MCF 10A (cell line): ENCODE measurements around the gene GMDS. TPM values are rescaled to one million over a fixed set of nuclear protein-coding genes. Genes with fewer than 3 reads are reported as not detected.
A peak's percentile ranks its signal among the peaks of the same experiment; 100 is the strongest.

Experiments used
- BruUV-seq: library from RNA; stranded (reverse); fragments of 400-500 nt; replicated peaks from 2 replicates; lab custom pipeline; 2021; lab: Mats Ljungman, UMichigan
- CTCF ChIA-PET: fragments of 300-600 bp; sonication (Branson Sonifier 250); formaldehyde crosslinking; extraction: SDS; loops from one replicate; lab custom pipeline; 2021; ENCODE audit warnings: antibody characterized with exemption, inconsistent platforms; lab: Yijun Ruan, JAX
- POLR2A ChIA-PET: fragments of 300-600, 350-650 bp; sonication (Branson Sonifier 250); formaldehyde crosslinking; extraction: SDS; loops from one replicate; lab custom pipeline; 2020; ENCODE audit warnings: antibody characterized with exemption, inconsistent platforms; lab: Yijun Ruan, JAX
- DNase-seq: peaks from one replicate; pipeline ENCODE4 v3.0.0-alpha.2; 2018; ENCODE audit not compliant: unreplicated experiment
- H3K27ac Mint-ChIP-seq: one replicate; pipeline ENCODE4 v1.8.0; 2022; ENCODE audit warnings: mild to moderate bottlenecking, low read depth, mixed read lengths; ENCODE audit not compliant: unreplicated experiment
- H3K27me3 Mint-ChIP-seq: one replicate; pipeline ENCODE4 v1.8.0; 2022; ENCODE audit warnings: mixed read lengths; ENCODE audit not compliant: insufficient read depth, unreplicated experiment
- H3K36me3 Mint-ChIP-seq: one replicate; pipeline ENCODE4 v1.8.0; 2022; ENCODE audit warnings: mild to moderate bottlenecking, moderate library complexity, mixed read lengths; ENCODE audit not compliant: insufficient read depth, unreplicated experiment
- H3K4me1 Mint-ChIP-seq: one replicate; pipeline ENCODE4 v1.8.0; 2022; ENCODE audit warnings: mixed read lengths; ENCODE audit not compliant: insufficient read depth, unreplicated experiment
- H3K4me3 Mint-ChIP-seq: one replicate; pipeline ENCODE4 v1.8.0; 2022; ENCODE audit warnings: mild to moderate bottlenecking, moderate library complexity, mixed read lengths; ENCODE audit not compliant: unreplicated experiment
- H3K9me3 Mint-ChIP-seq: one replicate; pipeline ENCODE4 v1.8.0; 2022; ENCODE audit warnings: mixed read lengths; ENCODE audit not compliant: unreplicated experiment
- intact Hi-C: fragments of 100-400 bp; cut with micrococcal nuclease; formaldehyde crosslinking; loops from 2 replicates; pipeline ENCODE4 v1.14.1; 2022
- total RNA-seq: library from RNA; stranded (reverse); gene quantifications from 2 replicates; pipeline ENCODE4 v1.2.3, GENCODE V29; 2022
- TF ChIP-seq, protein P1 (sequence below): fragments of 200-600 bp; IDR thresholded peaks from one replicate; pipeline ENCODE4 v1.8.0; 2022; ENCODE audit warnings: antibody characterized with exemption, mild to moderate bottlenecking; ENCODE audit not compliant: unreplicated experiment

Gene GMDS
- total RNA-seq, 1 experiment from 2014 or later = 24.9 TPM

DNA sequence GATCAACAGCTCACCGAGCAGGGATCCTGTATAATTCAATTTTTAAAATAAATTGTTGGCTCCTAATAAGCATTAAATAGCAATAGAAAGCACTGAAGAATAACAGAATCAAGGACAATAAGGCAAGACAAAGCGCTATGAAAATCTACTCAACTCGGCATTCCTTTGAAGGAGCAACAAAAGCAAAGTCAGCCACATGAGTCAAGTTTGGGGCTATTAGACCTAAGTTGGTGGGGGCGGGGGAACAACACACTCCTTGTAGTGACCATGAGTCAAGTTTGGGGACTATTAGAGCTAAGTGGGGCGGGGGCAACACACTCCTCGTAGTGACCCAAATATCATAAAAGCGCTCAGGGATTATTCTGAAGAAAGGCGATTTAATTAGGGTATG is 515.7 kb downstream of the GMDS start:
- Mint-ChIP-seq H3K4me3 (peak overlapping the region; percentile 10), H3K27me3 (no peaks in the 10 kb centered on the region), H3K4me1 (peaks cover 17% of the 10 kb centered on the region), H3K36me3 (peaks cover 6% of the 10 kb centered on the region), H3K27ac (peak overlapping the region; percentile 50), H3K9me3 (peaks cover 10% of the 10 kb centered on the region)
- ChIA-PET POLR2A (interaction anchor here (0.6 to 1.5 kb wide), 7 partner anchors 9 to 793 kb away, joined by 3 to 5 read pairs (median 3); no protein-coding TSS in a partner anchor), CTCF (interaction anchor here (0.5 to 1.3 kb wide), 2 partner anchors 374 to 547 kb away, joined by 3 to 5 read pairs; no protein-coding TSS in a partner anchor)
- intact Hi-C loops = no loop called here
- BruUV-seq = no TSS peak
- TF ChIP-seq, protein P1, sequence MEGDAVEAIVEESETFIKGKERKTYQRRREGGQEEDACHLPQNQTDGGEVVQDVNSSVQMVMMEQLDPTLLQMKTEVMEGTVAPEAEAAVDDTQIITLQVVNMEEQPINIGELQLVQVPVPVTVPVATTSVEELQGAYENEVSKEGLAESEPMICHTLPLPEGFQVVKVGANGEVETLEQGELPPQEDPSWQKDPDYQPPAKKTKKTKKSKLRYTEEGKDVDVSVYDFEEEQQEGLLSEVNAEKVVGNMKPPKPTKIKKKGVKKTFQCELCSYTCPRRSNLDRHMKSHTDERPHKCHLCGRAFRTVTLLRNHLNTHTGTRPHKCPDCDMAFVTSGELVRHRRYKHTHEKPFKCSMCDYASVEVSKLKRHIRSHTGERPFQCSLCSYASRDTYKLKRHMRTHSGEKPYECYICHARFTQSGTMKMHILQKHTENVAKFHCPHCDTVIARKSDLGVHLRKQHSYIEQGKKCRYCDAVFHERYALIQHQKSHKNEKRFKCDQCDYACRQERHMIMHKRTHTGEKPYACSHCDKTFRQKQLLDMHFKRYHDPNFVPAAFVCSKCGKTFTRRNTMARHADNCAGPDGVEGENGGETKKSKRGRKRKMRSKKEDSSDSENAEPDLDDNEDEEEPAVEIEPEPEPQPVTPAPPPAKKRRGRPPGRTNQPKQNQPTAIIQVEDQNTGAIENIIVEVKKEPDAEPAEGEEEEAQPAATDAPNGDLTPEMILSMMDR = no peak
- no peak for DNase-seq

DNA sequence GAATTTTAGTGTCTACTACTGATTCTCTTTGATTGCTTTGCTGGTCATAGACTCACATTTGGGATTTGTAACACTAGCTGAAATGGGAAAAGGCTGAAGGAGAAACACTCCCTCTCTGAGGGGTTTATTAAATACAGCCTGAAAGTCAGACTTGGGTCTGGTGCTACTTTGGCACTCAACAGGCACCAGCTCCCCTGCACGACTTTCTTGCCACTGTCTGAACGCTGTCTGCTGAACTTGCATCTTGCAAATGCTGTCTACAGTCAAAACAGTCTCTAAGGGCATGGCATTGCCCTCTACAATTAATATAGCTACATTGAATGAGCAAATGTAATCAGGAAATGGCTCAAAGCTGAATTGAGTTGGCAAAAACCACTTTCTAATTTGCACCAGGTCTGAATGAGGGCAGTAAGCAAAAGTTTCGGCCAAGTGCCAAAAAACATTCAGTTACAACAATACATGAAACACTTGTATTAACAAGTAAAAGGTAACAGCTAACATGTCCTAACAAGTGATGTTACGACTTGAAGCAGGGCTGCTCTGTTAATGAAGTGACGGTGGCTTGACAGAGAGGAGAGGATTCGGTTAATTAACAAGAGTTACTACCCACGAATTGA is 516.2 kb downstream of the GMDS start:
- H3K36me3 Mint-ChIP-seq = peaks cover 6% of the 10 kb centered on the region
- peaks cover 22% of the 10 kb centered on the region for H3K4me1 Mint-ChIP-seq
- H3K27me3 Mint-ChIP-seq = no peaks in the 10 kb centered on the region
- no TSS peak for BruUV-seq
- H3K27ac Mint-ChIP-seq = peak overlapping the region; percentile 50
- peak overlapping the region; percentile 10 for H3K4me3 Mint-ChIP-seq
- peak; percentile 92 for DNase-seq
- ChIA-PET POLR2A (interaction anchor here (0.5 to 1.5 kb wide), 8 partner anchors 9 to 406 kb away, joined by 3 to 6 read pairs (median 4); no protein-coding TSS in a partner anchor), CTCF (interaction anchor here (0.5 to 1.3 kb wide), 3 partner anchors 375 to 547 kb away, joined by 3 to 5 read pairs (median 4); no protein-coding TSS in a partner anchor)
- H3K9me3 Mint-ChIP-seq = peaks cover 10% of the 10 kb centered on the region
- intact Hi-C loops = no loop called here
- TF ChIP-seq, protein P1 = no peak

DNA sequence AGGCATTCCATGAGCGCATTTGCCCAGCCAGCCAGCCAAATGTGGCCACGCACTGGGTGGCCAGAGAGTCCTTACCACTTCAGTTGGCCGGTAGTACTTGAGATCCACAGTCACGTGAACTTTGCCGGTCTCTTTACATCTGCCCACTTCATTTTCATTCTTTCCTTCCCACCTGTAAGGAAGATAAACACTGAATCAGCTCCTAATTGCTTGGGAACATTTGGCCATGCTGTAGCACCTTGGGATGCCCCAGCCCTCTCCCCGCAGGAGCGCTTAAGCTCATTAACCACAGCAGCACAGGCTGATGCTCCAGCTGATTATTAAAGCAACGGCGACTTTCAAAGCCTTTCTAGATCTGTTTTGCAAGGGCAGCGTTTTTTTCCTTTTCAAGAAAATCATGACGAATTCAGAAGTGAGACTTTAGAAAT is 519.0 kb downstream of the GMDS start:
- intact Hi-C loops = no loop called here
- Mint-ChIP-seq H3K9me3 (peaks cover 9% of the 10 kb centered on the region), H3K27ac (no peak overlapping the region), H3K4me3 (no peak overlapping the region), H3K4me1 (peaks cover 28% of the 10 kb centered on the region), H3K27me3 (no peaks in the 10 kb centered on the region), H3K36me3 (no peaks in the 10 kb centered on the region)
- TF ChIP-seq, protein P1 = no peak
- CTCF ChIA-PET = no interaction called here
- DNase-seq = no peak
- POLR2A ChIA-PET = no interaction called here
- no TSS peak for BruUV-seq

DNA sequence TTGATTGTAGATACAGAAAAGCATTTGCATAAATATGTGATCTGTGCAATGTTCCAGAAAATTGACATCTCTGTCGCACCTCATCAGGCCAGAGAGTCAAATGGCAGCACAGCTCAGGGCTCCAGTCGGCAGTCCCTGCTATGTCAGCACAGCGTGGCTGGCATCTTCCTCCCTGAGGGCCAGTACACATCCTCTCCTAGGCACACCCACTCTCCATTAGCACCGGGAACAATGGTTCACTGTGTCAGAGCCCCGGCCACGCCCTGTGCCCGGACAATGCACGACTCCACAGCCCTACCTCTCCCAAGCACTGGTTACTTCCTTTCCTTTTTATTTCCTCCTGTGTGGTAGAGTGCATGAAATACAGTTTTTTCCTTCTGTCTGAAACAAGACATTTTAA is 520.8 kb downstream of the GMDS start:
- no TSS peak for BruUV-seq

More for the DNA sequence above, 520.8 kb downstream of the GMDS start:
- Mint-ChIP-seq H3K4me1 (peaks cover 23% of the 10 kb centered on the region), H3K27ac (no peak overlapping the region), H3K27me3 (no peaks in the 10 kb centered on the region), H3K36me3 (no peaks in the 10 kb centered on the region), H3K9me3 (no peaks in the 10 kb centered on the region), H3K4me3 (peak overlapping the region; percentile 2)
- ChIA-PET POLR2A (interaction anchor here (0.6 to 0.9 kb wide), 3 partner anchors 19 to 796 kb away, joined by 3 to 4 read pairs (median 3); no protein-coding TSS in a partner anchor), CTCF (interaction anchor here (1.0 kb wide), 1 partner anchor 38 kb away, joined by 4 read pairs; no protein-coding TSS in a partner anchor)
- intact Hi-C loops = no loop called here
- TF ChIP-seq, protein P1 = no peak
- peak; percentile 72 for DNase-seq
